ENCODE measurements around the gene HSD17B8. TPM values are rescaled to one million over a fixed set of nuclear protein-coding genes. Genes with fewer than 3 reads are reported as not detected.
"Not testable (repeated sequence)": the region's sequence is repeated elsewhere in the genome, so short reads cannot be mapped to it uniquely, and the experiment has no call there.

Gene HSD17B8
- total RNA-seq, 1 experiment from 2014 or later: 7.4 TPM

DNA sequence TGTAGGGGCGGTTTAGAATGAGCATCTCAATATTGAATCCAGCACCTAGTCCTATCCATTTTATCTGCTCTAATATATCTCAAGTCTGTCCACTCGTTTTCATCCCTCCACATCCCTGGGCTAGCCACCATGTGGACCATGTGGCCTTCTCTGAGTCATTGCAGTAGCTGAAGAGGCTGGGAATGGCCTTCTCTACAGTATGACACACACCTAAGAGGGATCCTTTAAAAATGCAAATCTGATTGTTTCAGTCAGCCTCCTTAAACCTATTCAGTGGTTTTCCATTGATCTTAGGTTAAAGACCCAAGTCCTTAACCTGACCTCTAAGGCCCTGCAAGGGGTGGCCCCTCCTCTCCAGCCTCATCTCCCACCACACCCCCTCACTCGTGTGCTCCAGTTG, 13.2 kb downstream of the HSD17B8 start:
- H3K27ac ChIP-seq (ENCODE audit: low read length): no peak overlapping the region
- peaks cover 5% of the 10 kb centered on the region for H3K4me1 ChIP-seq (ENCODE audit: control insufficient read depth, insufficient read depth, low read length)
- no peaks in the 10 kb centered on the region for H3K9me3 ChIP-seq (ENCODE audit: control insufficient read depth, insufficient read depth, low read depth, low read length)
- ChIA-PET POLR2A (no interaction called here), CTCF (no interaction called here)
- H3K4me3 ChIP-seq (ENCODE audit: low read depth in 2 of 2, low read length in 2 of 2): no peak overlapping the region
- DNase-seq (ENCODE audit: low read depth, low spot score) (no peak), ATAC-seq (no peak)
- BruUV-seq (replicated peaks): no TSS peak
- H3K27me3 ChIP-seq (ENCODE audit: control insufficient read depth, insufficient read depth, low read length): 0 out of 2 replicates have a peak, but pooled peaks cover 2% of the 10 kb centered on the region
- no peak for TF ChIP-seq TCF7L2 (IDR thresholded peaks at IDR 0.05; ENCODE audit: low read depth, low read length)
- H3K36me3 ChIP-seq (ENCODE audit: control insufficient read depth, insufficient read depth, low read length): no peaks in the 10 kb centered on the region
- intact Hi-C loops (cut with micrococcal nuclease; ENCODE audit: unreplicated experiment): no loop called here
- in situ Hi-C loops (cut with HindIII; ENCODE audit: low pct_unique_long_range_greater_than_20kb, low sequenced_read_pairs): no loop called here

DNA sequence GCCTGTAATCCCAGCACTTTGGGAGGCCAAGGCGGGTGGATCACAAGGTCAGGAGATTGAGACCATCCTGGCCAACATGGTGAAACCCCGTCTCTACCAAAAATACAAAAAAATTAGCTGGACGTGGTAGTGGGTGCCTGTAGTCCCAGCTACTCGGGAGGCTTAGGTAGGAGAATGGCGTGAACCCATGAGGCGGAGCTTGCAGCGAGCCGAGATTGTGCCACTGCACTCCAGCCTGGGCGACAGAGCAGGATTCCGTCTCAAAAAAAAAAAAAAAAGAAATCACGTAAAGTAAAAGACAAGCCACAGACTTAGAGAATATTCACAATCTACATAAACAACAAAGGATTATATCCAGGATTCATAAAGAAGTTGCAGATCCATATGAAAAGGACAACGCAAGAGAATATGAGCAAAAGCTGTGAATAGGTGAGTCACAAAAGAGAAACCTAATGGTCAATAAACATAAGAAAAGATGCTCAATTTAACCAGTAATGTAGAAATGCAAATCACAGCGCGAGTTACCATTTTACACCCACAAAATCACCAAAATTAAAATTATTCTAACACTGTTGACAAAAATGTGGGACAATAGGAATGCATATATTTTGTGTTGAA, 22.2 kb downstream of the HSD17B8 start:
- H3K36me3 ChIP-seq (ENCODE audit: control insufficient read depth, insufficient read depth, low read length); H3K9me3 ChIP-seq (ENCODE audit: control insufficient read depth, insufficient read depth, low read depth, low read length); CTCF ChIA-PET; ATAC-seq; H3K27ac ChIP-seq (ENCODE audit: low read length); H3K27me3 ChIP-seq (ENCODE audit: control insufficient read depth, insufficient read depth, low read length); DNase-seq (ENCODE audit: low read depth, low spot score); POLR2A ChIA-PET; BruUV-seq (replicated peaks); in situ Hi-C loops (cut with HindIII; ENCODE audit: low pct_unique_long_range_greater_than_20kb, low sequenced_read_pairs); intact Hi-C loops (cut with micrococcal nuclease; ENCODE audit: unreplicated experiment); H3K4me1 ChIP-seq (ENCODE audit: control insufficient read depth, insufficient read depth, low read length); H3K4me3 ChIP-seq (ENCODE audit: low read depth in 2 of 2, low read length in 2 of 2): not testable (repeated sequence)

DNA sequence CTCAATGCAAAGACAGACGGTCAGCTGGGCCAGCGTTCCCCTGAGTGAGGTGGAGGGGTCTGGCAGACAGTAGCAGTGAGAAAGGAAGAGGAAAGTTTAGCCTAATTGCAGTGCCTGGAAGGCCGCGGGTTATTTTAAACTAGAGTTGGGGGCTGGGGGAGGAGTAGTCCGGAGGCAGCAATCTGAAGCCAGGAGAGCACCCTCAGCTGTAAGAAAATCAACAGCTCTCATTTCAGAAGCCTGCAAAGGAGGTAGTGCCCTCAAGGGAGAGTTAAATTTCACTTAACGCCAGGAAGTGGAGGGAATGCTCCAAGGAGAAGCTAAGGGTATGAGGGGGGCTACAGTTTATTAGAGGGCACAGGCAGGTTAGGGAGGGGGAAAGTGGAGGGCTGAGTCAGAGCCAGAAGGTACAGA, 30.8 kb downstream of the HSD17B8 start:
- no TSS peak for BruUV-seq (replicated peaks)
- no peak for TF ChIP-seq SIN3A (IDR thresholded peaks at IDR 0.05; ENCODE audit: borderline replicate concordance, insufficient read depth, low read depth, low read length)
- no peak for TF ChIP-seq TCF7L2 (IDR thresholded peaks at IDR 0.05; ENCODE audit: low read depth, low read length)
- TF ChIP-seq, protein P1, sequence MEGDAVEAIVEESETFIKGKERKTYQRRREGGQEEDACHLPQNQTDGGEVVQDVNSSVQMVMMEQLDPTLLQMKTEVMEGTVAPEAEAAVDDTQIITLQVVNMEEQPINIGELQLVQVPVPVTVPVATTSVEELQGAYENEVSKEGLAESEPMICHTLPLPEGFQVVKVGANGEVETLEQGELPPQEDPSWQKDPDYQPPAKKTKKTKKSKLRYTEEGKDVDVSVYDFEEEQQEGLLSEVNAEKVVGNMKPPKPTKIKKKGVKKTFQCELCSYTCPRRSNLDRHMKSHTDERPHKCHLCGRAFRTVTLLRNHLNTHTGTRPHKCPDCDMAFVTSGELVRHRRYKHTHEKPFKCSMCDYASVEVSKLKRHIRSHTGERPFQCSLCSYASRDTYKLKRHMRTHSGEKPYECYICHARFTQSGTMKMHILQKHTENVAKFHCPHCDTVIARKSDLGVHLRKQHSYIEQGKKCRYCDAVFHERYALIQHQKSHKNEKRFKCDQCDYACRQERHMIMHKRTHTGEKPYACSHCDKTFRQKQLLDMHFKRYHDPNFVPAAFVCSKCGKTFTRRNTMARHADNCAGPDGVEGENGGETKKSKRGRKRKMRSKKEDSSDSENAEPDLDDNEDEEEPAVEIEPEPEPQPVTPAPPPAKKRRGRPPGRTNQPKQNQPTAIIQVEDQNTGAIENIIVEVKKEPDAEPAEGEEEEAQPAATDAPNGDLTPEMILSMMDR (IDR thresholded peaks at IDR 0.05): no peak
- TF ChIP-seq, protein P2, sequence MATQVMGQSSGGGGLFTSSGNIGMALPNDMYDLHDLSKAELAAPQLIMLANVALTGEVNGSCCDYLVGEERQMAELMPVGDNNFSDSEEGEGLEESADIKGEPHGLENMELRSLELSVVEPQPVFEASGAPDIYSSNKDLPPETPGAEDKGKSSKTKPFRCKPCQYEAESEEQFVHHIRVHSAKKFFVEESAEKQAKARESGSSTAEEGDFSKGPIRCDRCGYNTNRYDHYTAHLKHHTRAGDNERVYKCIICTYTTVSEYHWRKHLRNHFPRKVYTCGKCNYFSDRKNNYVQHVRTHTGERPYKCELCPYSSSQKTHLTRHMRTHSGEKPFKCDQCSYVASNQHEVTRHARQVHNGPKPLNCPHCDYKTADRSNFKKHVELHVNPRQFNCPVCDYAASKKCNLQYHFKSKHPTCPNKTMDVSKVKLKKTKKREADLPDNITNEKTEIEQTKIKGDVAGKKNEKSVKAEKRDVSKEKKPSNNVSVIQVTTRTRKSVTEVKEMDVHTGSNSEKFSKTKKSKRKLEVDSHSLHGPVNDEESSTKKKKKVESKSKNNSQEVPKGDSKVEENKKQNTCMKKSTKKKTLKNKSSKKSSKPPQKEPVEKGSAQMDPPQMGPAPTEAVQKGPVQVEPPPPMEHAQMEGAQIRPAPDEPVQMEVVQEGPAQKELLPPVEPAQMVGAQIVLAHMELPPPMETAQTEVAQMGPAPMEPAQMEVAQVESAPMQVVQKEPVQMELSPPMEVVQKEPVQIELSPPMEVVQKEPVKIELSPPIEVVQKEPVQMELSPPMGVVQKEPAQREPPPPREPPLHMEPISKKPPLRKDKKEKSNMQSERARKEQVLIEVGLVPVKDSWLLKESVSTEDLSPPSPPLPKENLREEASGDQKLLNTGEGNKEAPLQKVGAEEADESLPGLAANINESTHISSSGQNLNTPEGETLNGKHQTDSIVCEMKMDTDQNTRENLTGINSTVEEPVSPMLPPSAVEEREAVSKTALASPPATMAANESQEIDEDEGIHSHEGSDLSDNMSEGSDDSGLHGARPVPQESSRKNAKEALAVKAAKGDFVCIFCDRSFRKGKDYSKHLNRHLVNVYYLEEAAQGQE (IDR thresholded peaks at IDR 0.05; ENCODE audit: insufficient read depth in 1 of 2, low read depth in 2 of 2, low read length in 1 of 2): no peak
- TF ChIP-seq POLR2AphosphoS5 (IDR thresholded peaks at IDR 0.05; ENCODE audit: low read depth, low read length): no peak
- in situ Hi-C loops (cut with HindIII; ENCODE audit: low pct_unique_long_range_greater_than_20kb, low sequenced_read_pairs): no loop called here
- ATAC-seq (no peak), DNase-seq (ENCODE audit: low read depth, low spot score) (no peak)
- ChIA-PET POLR2A (no interaction called here), CTCF (no interaction called here)
- Histone ChIP-seq H3K36me3 (ENCODE audit: control insufficient read depth, insufficient read depth, low read length) (no peaks in the 10 kb centered on the region), H3K27ac (ENCODE audit: low read length) (no peak overlapping the region), H3K9me3 (ENCODE audit: control insufficient read depth, insufficient read depth, low read depth, low read length) (no peaks in the 10 kb centered on the region), H3K27me3 (ENCODE audit: control insufficient read depth, insufficient read depth, low read length) (no peaks in the 10 kb centered on the region), H3K4me3 (ENCODE audit: low read depth in 2 of 2, low read length in 2 of 2) (no peak overlapping the region), H3K4me1 (ENCODE audit: control insufficient read depth, insufficient read depth, low read length) (no peaks in the 10 kb centered on the region)
- intact Hi-C loops (cut with micrococcal nuclease; ENCODE audit: unreplicated experiment): no loop called here
